B cell (primary cell): Measurements from ENCODE around the gene OXTR. TPM values are rescaled to one million over a fixed set of nuclear protein-coding genes. Genes with fewer than 3 reads are reported as not detected.
"Not testable (repeated sequence)": the region's sequence is repeated elsewhere in the genome, so short reads cannot be mapped to it uniquely, and the experiment has no call there.

ENCODE experiments used
- ATAC-seq: fragments of 200-7000 bp; cut with Tn5 transposase; one replicate; pipeline ENCODE4 v1.10.0; 2021; ENCODE audit warnings: low read depth, mild to moderate bottlenecking, moderate number of reproducible peaks, moderate library complexity
- CTCF ChIA-PET: fragments of 350-600 bp; sonication (Branson Sonifier 250); formaldehyde crosslinking; loops from one replicate; lab custom pipeline; 2021; ENCODE audit warnings: antibody characterized with exemption, inconsistent platforms; lab: Charles Lee
- POLR2A ChIA-PET: fragments of 350-600 bp; sonication (Branson Sonifier 250); formaldehyde crosslinking; loops from one replicate; lab custom pipeline; 2021; ENCODE audit warnings: antibody characterized with exemption; lab: Charles Lee
- DNase-seq: peaks from one replicate; pipeline ENCODE4 v3.0.0; 2013
- H2AFZ ChIP-seq: 2 replicates; pipeline ENCODE4 v1.6.1; 2012; ENCODE audit warnings: mild to moderate bottlenecking, low read depth, low read length; ENCODE audit not compliant: insufficient read depth, poor library complexity, severe bottlenecking
- H3K27ac ChIP-seq, 2 donors: 1 replicate in 1 of 2; 2 replicates in 1 of 2; pipeline ENCODE4 v1.5.1; 2012 to 2013; ENCODE audit warnings: low read length in 2 of 2, mild to moderate bottlenecking in 2 of 2, moderate library complexity in 1 of 2
- H3K27me3 ChIP-seq, 4 experiments: fragments of 200-600 bp in 1 of 4; sonication (generic) in 1 of 4; replicated peaks in 1 of 4; 1 replicate in 2 of 4; 2 replicates in 2 of 4; pipeline versions ENCODE4 v1.6.1 to v1.7.0; 2013 to 2016; ENCODE audit warnings: low read length in 3 of 4, mild to moderate bottlenecking in 2 of 4, mixed read lengths in 1 of 4, moderate library complexity in 1 of 4; ENCODE audit not compliant: insufficient read depth in 4 of 4, control insufficient read depth in 3 of 4; ENCODE audit errors: control extremely low read depth in 1 of 4
- H3K36me3 ChIP-seq, 2 experiments: replicated peaks in 1 of 2; 1 replicate in 1 of 2; 2 replicates in 1 of 2; pipeline versions ENCODE4 v1.6.1 to v1.7.1; 2013; ENCODE audit warnings: low read length in 1 of 2; ENCODE audit not compliant: insufficient read depth in 2 of 2, control insufficient read depth in 1 of 2; ENCODE audit errors: control extremely low read depth in 1 of 2, extremely low read depth in 1 of 2
- H3K4me1 ChIP-seq, 2 donors: fragments of 200-600 bp in 1 of 2; sonication (generic) in 1 of 2; 1 replicate in 1 of 2; 2 replicates in 1 of 2; pipeline versions ENCODE4 v1.5.1 to v1.6.1; 2013 to 2017; ENCODE audit warnings: low read length in 2 of 2; ENCODE audit not compliant: control insufficient read depth in 2 of 2, insufficient read depth in 2 of 2
- H3K4me2 ChIP-seq: replicated peaks from 2 replicates; pipeline ENCODE3; 2012; ENCODE audit warnings: mild to moderate bottlenecking, low read depth, low read length; ENCODE audit not compliant: poor library complexity, severe bottlenecking
- H3K4me3 ChIP-seq, 5 experiments: fragments of 200-600 bp in 1 of 5; sonication (generic) in 1 of 5; 1 replicate in 3 of 5; 2 replicates in 2 of 5; pipeline versions ENCODE4 v1.5.1 to v1.7.0; 2011 to 2016; ENCODE audit warnings: low read length in 4 of 5, mild to moderate bottlenecking in 4 of 5, low read depth in 2 of 5, control low read depth in 1 of 5, moderate library complexity in 1 of 5; ENCODE audit not compliant: insufficient read depth in 1 of 5; ENCODE audit errors: control extremely low read depth in 1 of 5, extremely low read depth in 1 of 5
- H3K79me2 ChIP-seq: fragments of 200-600 bp; sonication (generic); one replicate; pipeline ENCODE4 v1.6.0; 2016; ENCODE audit warnings: low read length; ENCODE audit not compliant: control insufficient read depth, insufficient read depth
- H3K9ac ChIP-seq: fragments of 200-600 bp; sonication (generic); 2 replicates; pipeline ENCODE4 v1.6.1; 2017; ENCODE audit warnings: mild to moderate bottlenecking, low read length, moderate library complexity
- H3K9me3 ChIP-seq, 3 donors: one replicate each; pipeline versions ENCODE4 v1.6.1 to v1.7.1; 2013; ENCODE audit warnings: low read length in 2 of 3; ENCODE audit not compliant: control insufficient read depth in 2 of 3, insufficient read depth in 1 of 3; ENCODE audit errors: control extremely low read depth in 1 of 3
- H4K20me1 ChIP-seq: 2 replicates; pipeline ENCODE4 v1.6.0; 2012; ENCODE audit warnings: mild to moderate bottlenecking, low read length; ENCODE audit not compliant: insufficient read depth, control insufficient read depth, poor library complexity, severe bottlenecking
- H3K27ac Mint-ChIP-seq: one replicate; pipeline ENCODE4 v1.8.0; 2021; ENCODE audit warnings: mixed read lengths
- H3K27me3 Mint-ChIP-seq: one replicate; pipeline ENCODE4 v1.8.0; 2021; ENCODE audit warnings: mixed read lengths
- H3K4me1 Mint-ChIP-seq: one replicate; pipeline ENCODE4 v1.8.0; 2021; ENCODE audit warnings: mixed read lengths
- H3K4me3 Mint-ChIP-seq: one replicate; pipeline ENCODE4 v1.8.0; 2021; ENCODE audit warnings: mixed read lengths
- H3K9me3 Mint-ChIP-seq: one replicate; pipeline ENCODE4 v1.8.0; 2022; ENCODE audit warnings: mixed read lengths; ENCODE audit not compliant: insufficient read depth
- EZH2 ChIP-seq: IDR thresholded peaks from 2 replicates; pipeline ENCODE4 v1.6.1; 2012; ENCODE audit warnings: borderline replicate concordance, low read depth, mild to moderate bottlenecking, moderate library complexity, low read length; ENCODE audit not compliant: insufficient read depth, poor library complexity, severe bottlenecking
- WGBS: methylation state at CpG from one replicate; pipeline ENCODE4 v1.1.5; 2013; ENCODE audit warnings: missing lambda C conversion rate; ENCODE audit not compliant: insufficient coverage; 5-methylcytosine and 5-hydroxymethylcytosine counted together
- intact Hi-C: fragments of 100-400 bp; cut with micrococcal nuclease; formaldehyde crosslinking; loops from one replicate; pipeline ENCODE4 v1.10.0; 2022
- polyA plus RNA-seq: library from polyadenylated mRNA; depleted of rRNA; stranded (reverse); fragments of >200 nt; gene quantifications from 2 replicates; pipeline ENCODE4 v1.2.3, GENCODE V29; 2012
- total RNA-seq, 2 donors: library from RNA; stranded (reverse); fragments of 120-200 nt in 1 of 2; gene quantifications; 1 replicate in 1 of 2; 2 replicates in 1 of 2; pipeline versions ENCODE4 v1.2.3 to v1.2.4, GENCODE V29; 2013 to 2022
- TF ChIP-seq, protein P1 (sequence below): fragments of 200-600 bp; IDR thresholded peaks from one replicate; pipeline ENCODE4 v1.8.0; 2022; ENCODE audit warnings: antibody characterized with exemption, mild to moderate bottlenecking

The OXTR gene
- total and polyA plus RNA-seq, 2 donors (not counting 1 experiment from before 2014, with no cell fraction given), result 0.13 to 0.17 TPM

DNA sequence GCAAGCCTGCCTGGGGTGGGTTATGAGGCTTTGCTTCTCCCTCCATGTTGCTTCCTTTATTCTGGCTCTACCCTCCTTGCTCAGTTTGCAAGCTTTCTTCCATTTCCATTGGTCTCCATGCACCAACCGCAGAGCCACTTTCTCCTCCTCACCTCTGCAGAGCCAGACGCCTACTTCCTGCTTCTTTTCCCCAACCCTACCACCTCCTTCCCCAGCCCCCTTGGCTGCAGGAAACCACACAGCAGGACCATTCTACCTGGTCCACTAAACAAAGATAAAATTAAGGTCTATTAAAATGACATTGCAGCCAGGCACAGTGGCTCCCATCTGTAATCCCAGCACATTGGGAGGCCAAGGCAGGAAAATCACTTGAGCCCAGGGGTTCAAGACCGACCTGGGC is 45.8 kb downstream of the OXTR start:
- intact Hi-C loops, result no loop called here
- Histone ChIP-seq H3K4me3 (no peak overlapping the region), H3K4me1 (no peaks in the 10 kb centered on the region), H3K27ac (no peak overlapping the region), H3K4me2 (no peak overlapping the region), H4K20me1 (no peaks in the 10 kb centered on the region), H3K9ac (no peak overlapping the region), H3K27me3 (no peaks in the 10 kb centered on the region), H3K79me2 (no peaks in the 10 kb centered on the region), H2AFZ (no peak overlapping the region), H3K36me3 (no peaks in the 10 kb centered on the region), H3K9me3 (peaks cover 0 to 4% (median 0%) of the 10 kb centered on the region in 3 donors)
- CTCF ChIA-PET, result interaction anchor here (0.6 kb wide), 1 partner anchor 196 kb away, joined by 4 read pairs; no protein-coding TSS in a partner anchor
- no peaks in the 10 kb centered on the region for H3K9me3 Mint-ChIP-seq
- H3K4me1 Mint-ChIP-seq, result no peaks in the 10 kb centered on the region
- DNase-seq (no peak), ATAC-seq (no peak)
- H3K27me3 Mint-ChIP-seq, result peaks cover 3% of the 10 kb centered on the region
- TF ChIP-seq EZH2, result no peak
- TF ChIP-seq, protein P1, sequence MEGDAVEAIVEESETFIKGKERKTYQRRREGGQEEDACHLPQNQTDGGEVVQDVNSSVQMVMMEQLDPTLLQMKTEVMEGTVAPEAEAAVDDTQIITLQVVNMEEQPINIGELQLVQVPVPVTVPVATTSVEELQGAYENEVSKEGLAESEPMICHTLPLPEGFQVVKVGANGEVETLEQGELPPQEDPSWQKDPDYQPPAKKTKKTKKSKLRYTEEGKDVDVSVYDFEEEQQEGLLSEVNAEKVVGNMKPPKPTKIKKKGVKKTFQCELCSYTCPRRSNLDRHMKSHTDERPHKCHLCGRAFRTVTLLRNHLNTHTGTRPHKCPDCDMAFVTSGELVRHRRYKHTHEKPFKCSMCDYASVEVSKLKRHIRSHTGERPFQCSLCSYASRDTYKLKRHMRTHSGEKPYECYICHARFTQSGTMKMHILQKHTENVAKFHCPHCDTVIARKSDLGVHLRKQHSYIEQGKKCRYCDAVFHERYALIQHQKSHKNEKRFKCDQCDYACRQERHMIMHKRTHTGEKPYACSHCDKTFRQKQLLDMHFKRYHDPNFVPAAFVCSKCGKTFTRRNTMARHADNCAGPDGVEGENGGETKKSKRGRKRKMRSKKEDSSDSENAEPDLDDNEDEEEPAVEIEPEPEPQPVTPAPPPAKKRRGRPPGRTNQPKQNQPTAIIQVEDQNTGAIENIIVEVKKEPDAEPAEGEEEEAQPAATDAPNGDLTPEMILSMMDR, result no peak
- POLR2A ChIA-PET, result no interaction called here
- H3K27ac Mint-ChIP-seq, result no peak overlapping the region
- WGBS, result 32% methylated on average over 2 of the region's 3 CpGs
- H3K4me3 Mint-ChIP-seq, result no peak overlapping the region

DNA sequence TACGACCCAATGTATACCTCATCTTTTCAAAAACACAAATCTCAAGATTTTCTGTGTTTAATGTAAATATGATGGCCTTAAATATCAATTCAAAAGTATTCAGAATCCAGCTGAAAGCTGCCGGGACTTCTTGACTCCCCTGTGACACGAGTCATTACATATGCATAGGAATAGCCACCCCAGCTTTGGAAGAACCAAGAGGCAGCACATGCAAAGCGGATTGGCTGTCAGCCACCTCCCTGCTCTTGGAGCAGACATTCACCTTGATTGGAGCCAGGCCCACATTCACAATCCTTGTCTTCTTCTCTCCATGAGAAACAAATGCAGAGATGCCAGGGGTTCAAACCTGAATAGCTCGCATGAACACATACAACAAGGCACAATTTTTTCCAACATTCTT is 46.6 kb downstream of the OXTR start:
- CTCF ChIA-PET, result no interaction called here
- H3K9me3 Mint-ChIP-seq, result no peaks in the 10 kb centered on the region
- no peak overlapping the region for H3K9ac ChIP-seq
- no peaks in the 10 kb centered on the region for H3K27me3 ChIP-seq
- no peak overlapping the region for H3K4me2 ChIP-seq
- H3K4me1 ChIP-seq, result no peaks in the 10 kb centered on the region
- H3K4me3 ChIP-seq, result no peak overlapping the region
- no peaks in the 10 kb centered on the region for H3K79me2 ChIP-seq
- no peak for DNase-seq
- H3K4me1 Mint-ChIP-seq, result no peaks in the 10 kb centered on the region
- TF ChIP-seq, protein P1, result no peak
- TF ChIP-seq EZH2, result no peak
- POLR2A ChIA-PET, result no interaction called here
- no peak overlapping the region for H2AFZ ChIP-seq
- intact Hi-C loops, result no loop called here
- no peaks in the 10 kb centered on the region for H4K20me1 ChIP-seq
- peaks cover 3% of the 10 kb centered on the region for H3K27me3 Mint-ChIP-seq
- H3K36me3 ChIP-seq, result no peaks in the 10 kb centered on the region
- H3K27ac Mint-ChIP-seq, result no peak overlapping the region
- no peak for ATAC-seq
- H3K27ac ChIP-seq, result no peak overlapping the region
- 86% methylated on average over 4 of the region's 5 CpGs for WGBS
- H3K4me3 Mint-ChIP-seq, result no peak overlapping the region
- H3K9me3 ChIP-seq, result peaks cover 0 to 4% (median 0%) of the 10 kb centered on the region in 3 donors

DNA sequence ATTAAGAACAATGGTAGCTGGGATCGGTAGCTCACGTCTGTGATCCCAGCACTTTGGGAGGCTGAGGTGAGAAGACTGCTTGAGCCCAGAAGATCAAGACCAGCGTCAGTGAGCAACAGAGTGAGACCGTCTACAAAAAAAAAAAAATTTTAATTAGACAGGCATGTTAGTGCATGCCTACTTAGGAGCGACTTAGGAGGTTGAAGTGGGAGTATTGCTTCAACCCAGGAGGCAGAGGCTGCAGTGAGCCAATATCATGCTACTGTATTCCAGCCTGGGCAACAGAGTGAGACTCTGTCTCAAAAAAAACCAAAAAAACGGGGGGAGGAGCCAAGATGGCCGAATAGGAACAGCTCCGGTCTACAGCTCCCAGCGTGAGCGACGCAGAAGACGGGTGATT is 53.7 kb downstream of the OXTR start:
- POLR2A ChIA-PET, DNase-seq, H3K9ac ChIP-seq, H3K9me3 Mint-ChIP-seq, H3K4me3 ChIP-seq, H4K20me1 ChIP-seq, H3K27ac ChIP-seq, intact Hi-C loops, H3K36me3 ChIP-seq, H3K4me1 Mint-ChIP-seq, H3K79me2 ChIP-seq, H3K9me3 ChIP-seq, H3K27ac Mint-ChIP-seq, H3K4me3 Mint-ChIP-seq, H3K4me2 ChIP-seq, ATAC-seq, H3K27me3 ChIP-seq, H3K4me1 ChIP-seq, H2AFZ ChIP-seq: not testable (repeated sequence)
- WGBS, result 93% methylated on average over 4 of the region's 12 CpGs
- H3K27me3 Mint-ChIP-seq, result peaks cover 13% of the 10 kb centered on the region
- CTCF ChIA-PET, result interaction anchor here (0.7 kb wide), 1 partner anchor 263 kb away, joined by 3 read pairs; no protein-coding TSS in a partner anchor
